Activated naive CD4-positive, alpha-beta T cell treated with anti-CD3 and anti-CD28 coated beads for 36 hours (primary cell): Measurements from ENCODE around the gene ZNF792. TPM values are rescaled to one million over a fixed set of nuclear protein-coding genes. Genes with fewer than 3 reads are reported as not detected.
"Not testable (repeated sequence)": the region's sequence is repeated elsewhere in the genome, so short reads cannot be mapped to it uniquely, and the experiment has no call there.

Experiments
- CTCF ChIA-PET: fragments of 350-600 bp; sonication (Branson Sonifier 250); formaldehyde crosslinking; loops from one replicate; lab custom pipeline; 2021; ENCODE audit warnings: antibody characterized with exemption; lab: Charles Lee
- DNase-seq: peaks from one replicate; pipeline ENCODE4 v3.0.0-alpha.2; 2020
- H3K27ac Mint-ChIP-seq: one replicate; pipeline ENCODE4 v1.8.0; 2021; ENCODE audit warnings: mild to moderate bottlenecking, mixed read lengths
- H3K27me3 Mint-ChIP-seq: one replicate; pipeline ENCODE4 v1.8.0; 2021; ENCODE audit warnings: low read depth, mixed read lengths
- H3K36me3 Mint-ChIP-seq: one replicate; pipeline ENCODE4 v1.8.0; 2021; ENCODE audit warnings: low read depth, mixed read lengths
- H3K4me1 Mint-ChIP-seq: one replicate; pipeline ENCODE4 v1.8.0; 2021; ENCODE audit warnings: low read depth, mixed read lengths
- H3K4me3 Mint-ChIP-seq: one replicate; pipeline ENCODE4 v1.8.0; 2021; ENCODE audit warnings: mild to moderate bottlenecking, moderate library complexity, mixed read lengths
- H3K9me3 Mint-ChIP-seq: one replicate; pipeline ENCODE4 v1.8.0; 2021; ENCODE audit warnings: mixed read lengths
- intact Hi-C: fragments of 100-400 bp; cut with micrococcal nuclease; formaldehyde crosslinking; loops from one replicate; pipeline ENCODE4 v1.15.1; 2023
- total RNA-seq, 2 experiments: library from RNA; stranded (reverse); gene quantifications; one replicate each; pipeline ENCODE4 v1.2.3, GENCODE V29; 2021

Gene ZNF792
- total RNA-seq, 2 experiments from 2014 or later: 3.1 to 3.5 TPM

- no peak overlapping the region for H3K4me3 Mint-ChIP-seq
- intact Hi-C loops: no loop called here
- H3K4me1 Mint-ChIP-seq: no peaks in the 10 kb centered on the region
- no peak for DNase-seq
- CTCF ChIA-PET: no interaction called here
- H3K9me3 Mint-ChIP-seq: peaks cover 37% of the 10 kb centered on the region
- no peaks in the 10 kb centered on the region for H3K27me3 Mint-ChIP-seq
- H3K27ac Mint-ChIP-seq: no peak overlapping the region
- peaks cover 72% of the 10 kb centered on the region for H3K36me3 Mint-ChIP-seq
These were observed 25.1 kb downstream of the ZNF792 start for GRCh38 chr19:34938886-34939285.

DNA sequence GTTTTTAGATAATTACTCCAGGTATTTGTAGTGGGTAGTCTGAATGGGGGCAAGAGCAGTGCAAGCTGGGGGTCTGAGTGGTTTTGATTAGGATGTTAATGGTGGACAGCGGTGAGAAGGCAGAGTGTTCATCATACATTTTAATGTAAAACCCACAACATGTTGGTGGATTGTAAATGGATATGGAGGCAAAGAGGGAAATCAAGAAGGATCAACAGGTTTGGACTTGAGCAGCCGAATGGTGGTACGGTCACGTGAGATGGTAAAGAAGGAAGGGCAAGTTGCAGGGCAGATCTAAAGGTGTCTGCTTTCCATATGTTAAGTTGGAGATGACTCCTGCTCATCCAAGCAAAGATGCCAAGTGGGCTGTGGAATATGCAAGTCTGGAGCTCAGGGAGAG, 27.8 kb downstream of the ZNF792 start:
- peaks cover 16% of the 10 kb centered on the region for H3K9me3 Mint-ChIP-seq
- CTCF ChIA-PET: no interaction called here
- H3K4me1 Mint-ChIP-seq: no peaks in the 10 kb centered on the region
- peaks cover 62% of the 10 kb centered on the region for H3K36me3 Mint-ChIP-seq
- H3K4me3 Mint-ChIP-seq: no peak overlapping the region
- intact Hi-C loops: no loop called here
- H3K27ac Mint-ChIP-seq: no peak overlapping the region
- H3K27me3 Mint-ChIP-seq: no peaks in the 10 kb centered on the region
- DNase-seq: no peak

DNA sequence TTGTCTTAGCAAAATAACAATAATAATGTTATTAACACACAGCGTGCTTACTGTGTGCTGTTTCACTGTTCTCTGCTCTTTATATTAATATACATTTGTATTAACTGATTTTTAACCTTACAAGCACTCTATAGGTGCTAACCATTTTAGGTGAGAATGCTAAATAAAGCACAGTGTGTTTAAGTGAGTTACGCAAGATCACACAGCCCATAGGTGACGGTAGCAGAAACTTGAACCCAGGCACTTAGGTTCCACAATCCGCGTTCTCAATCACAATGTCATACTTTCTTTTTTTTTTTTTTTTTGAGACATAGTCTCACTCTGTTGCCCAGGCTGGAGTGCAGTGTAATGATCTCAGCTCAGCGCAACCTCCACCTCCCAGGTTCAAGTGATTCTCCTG, 31.5 kb downstream of the ZNF792 start:
- CTCF ChIA-PET: no interaction called here
- intact Hi-C loops: no loop called here
- Mint-ChIP-seq H3K4me3 (no peak overlapping the region), H3K27ac (no peak overlapping the region), H3K4me1 (peaks cover 7% of the 10 kb centered on the region), H3K36me3 (peaks cover 58% of the 10 kb centered on the region), H3K27me3 (no peaks in the 10 kb centered on the region), H3K9me3 (peaks cover 6% of the 10 kb centered on the region)
- DNase-seq: no peak

DNA sequence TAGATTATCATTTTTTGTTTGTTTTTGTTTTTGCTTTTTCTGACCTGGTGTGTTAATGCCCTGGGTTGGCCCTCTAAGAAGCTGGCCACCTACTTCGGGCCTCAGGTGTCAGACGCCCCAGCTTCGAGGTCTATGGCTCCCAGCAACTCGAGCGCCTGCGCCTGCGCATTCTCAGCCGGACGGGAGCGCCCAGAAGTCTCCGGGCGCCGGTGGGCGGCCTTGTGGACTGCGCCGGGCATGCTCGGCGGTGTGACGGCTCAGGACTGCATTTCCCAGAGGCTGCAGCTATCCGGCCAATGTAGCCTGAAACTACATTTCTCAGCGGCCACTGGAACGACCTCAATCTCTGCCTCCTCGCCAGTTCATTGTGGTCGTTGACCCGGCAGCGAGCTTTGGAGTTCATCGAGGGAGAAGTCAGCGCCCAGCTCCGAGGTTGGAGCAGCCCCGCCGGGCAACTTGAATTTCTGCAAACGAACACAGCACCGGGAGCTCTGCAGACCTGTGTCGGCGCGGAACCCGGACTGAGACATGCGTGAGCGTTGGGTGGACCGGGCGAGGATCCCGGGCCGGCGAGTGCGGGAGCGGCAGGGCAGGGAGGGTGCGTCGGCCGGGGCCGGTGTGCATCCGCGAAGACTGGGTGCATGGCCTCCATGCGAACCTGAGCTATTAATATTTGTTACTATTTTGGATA, 37.2 kb downstream of the ZNF792 start, which contains the start of gene ZNF30:
ZNF30 (plus strand) TSS at position 219 of the 691 bp plus-strand sequence. CDS start 3,045 bp downstream, outside the sequence.
- peaks cover 13% of the 10 kb centered on the region for H3K4me1 Mint-ChIP-seq
- peaks cover 20% of the 10 kb centered on the region for H3K36me3 Mint-ChIP-seq
- peak within 1 kb of the TSS; percentile 44 for H3K27ac Mint-ChIP-seq
- peak within 1 kb of the TSS; percentile 89 for H3K4me3 Mint-ChIP-seq
- H3K9me3 Mint-ChIP-seq: no peaks in the 10 kb centered on the region
- H3K27me3 Mint-ChIP-seq: no peaks in the 10 kb centered on the region
- intact Hi-C loops: loop anchor here (1.0 to 5.0 kb wide), 4 partner anchors 37 to 195 kb away; partner anchors contain the start of genes GRAMD1A, ZNF181, ZNF599 and ZNF792
- CTCF ChIA-PET: interaction anchor here (0.7 to 1.7 kb wide), 2 partner anchors 10 to 46 kb away, joined by 3 to 4 read pairs; no protein-coding TSS in a partner anchor
- peak; percentile 93 for DNase-seq

DNA sequence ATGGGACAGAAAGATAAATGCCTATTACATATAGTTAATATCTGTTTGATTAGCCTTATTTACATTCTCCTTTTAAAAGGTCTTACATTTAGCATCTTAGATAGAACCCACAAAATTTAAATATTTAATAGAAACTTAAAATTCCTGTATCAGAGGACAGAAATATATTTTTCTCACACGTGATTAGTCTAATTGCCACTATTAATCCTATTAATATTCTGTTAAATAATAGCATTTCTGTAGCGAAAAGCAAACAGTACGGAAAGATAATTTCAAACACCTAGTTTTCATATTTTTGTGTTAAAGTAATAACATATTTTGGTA, 37.7 kb downstream of the ZNF792 start:
- Mint-ChIP-seq H3K36me3 (peaks cover 15% of the 10 kb centered on the region), H3K4me3 (peak overlapping the region; percentile 89), H3K9me3 (no peaks in the 10 kb centered on the region), H3K27ac (no peak overlapping the region), H3K4me1 (peaks cover 13% of the 10 kb centered on the region), H3K27me3 (no peaks in the 10 kb centered on the region)
- intact Hi-C loops: loop anchor here (1.0 to 5.0 kb wide), 4 partner anchors 38 to 194 kb away; partner anchors contain the start of genes GRAMD1A, ZNF181, ZNF599 and ZNF792
- no peak for DNase-seq
- CTCF ChIA-PET: interaction anchor here (1.7 kb wide), 1 partner anchor 46 kb away, joined by 4 read pairs; no protein-coding TSS in a partner anchor

- Mint-ChIP-seq H3K36me3 (peaks cover 13% of the 10 kb centered on the region), H3K4me1 (peaks cover 13% of the 10 kb centered on the region), H3K4me3 (no peak overlapping the region), H3K27me3 (no peaks in the 10 kb centered on the region), H3K9me3 (peaks cover 2% of the 10 kb centered on the region), H3K27ac (no peak overlapping the region)
- intact Hi-C loops: loop anchor here (5.0 kb wide), 2 partner anchors 77 to 193 kb away; partner anchors contain the start of genes GRAMD1A and ZNF181
- DNase-seq: no peak
- CTCF ChIA-PET: no interaction called here
These were observed 38.7 kb downstream of the ZNF792 start for GRCh38 chr19:34925278-34925855.

- H3K4me3 Mint-ChIP-seq, DNase-seq, H3K36me3 Mint-ChIP-seq, H3K4me1 Mint-ChIP-seq, intact Hi-C loops, H3K27ac Mint-ChIP-seq, H3K27me3 Mint-ChIP-seq: not testable (repeated sequence)
- peaks cover 19% of the 10 kb centered on the region for H3K9me3 Mint-ChIP-seq
- CTCF ChIA-PET: interaction anchor here (0.6 kb wide), 1 partner anchor 785 kb away, joined by 3 read pairs; no protein-coding TSS in a partner anchor
These were observed 43.8 kb downstream of the ZNF792 start for GRCh38 chr19:34920090-34920786.

- Mint-ChIP-seq H3K9me3 (peaks cover 19% of the 10 kb centered on the region), H3K27ac (no peak overlapping the region), H3K27me3 (no peaks in the 10 kb centered on the region), H3K4me1 (no peaks in the 10 kb centered on the region), H3K4me3 (no peak overlapping the region), H3K36me3 (no peaks in the 10 kb centered on the region)
- no peak for DNase-seq
- intact Hi-C loops: no loop called here
- CTCF ChIA-PET: no interaction called here
These were observed 45.8 kb downstream of the ZNF792 start for GRCh38 chr19:34918190-34918589.

- DNase-seq, H3K36me3 Mint-ChIP-seq, H3K27me3 Mint-ChIP-seq, CTCF ChIA-PET, H3K4me3 Mint-ChIP-seq, intact Hi-C loops, H3K4me1 Mint-ChIP-seq, H3K27ac Mint-ChIP-seq: not testable (repeated sequence)
- H3K9me3 Mint-ChIP-seq: peaks cover 19% of the 10 kb centered on the region
These were observed 46.9 kb downstream of the ZNF792 start for GRCh38 chr19:34917144-34917543.

DNA sequence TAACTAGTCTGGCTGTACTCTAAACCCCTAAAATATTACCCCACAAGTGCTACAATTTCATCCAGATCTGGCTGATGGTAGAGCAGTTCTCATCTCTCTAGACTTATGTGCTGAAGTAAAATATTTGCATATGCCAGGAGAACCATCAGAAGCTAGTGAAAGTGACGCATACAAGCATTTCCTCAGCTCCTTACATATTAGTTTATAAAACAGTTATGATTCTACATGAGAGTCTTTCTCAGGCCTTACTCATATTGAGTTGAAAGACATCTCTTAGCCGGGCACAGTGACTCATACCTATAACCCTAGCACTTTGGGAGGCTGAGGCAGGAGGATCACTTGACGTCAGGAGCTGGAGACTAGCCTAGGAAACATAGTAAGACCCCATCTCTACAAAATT, 53.3 kb downstream of the ZNF792 start:
- Mint-ChIP-seq H3K27me3 (peaks cover 19% of the 10 kb centered on the region), H3K4me1 (peaks cover under 1% of the 10 kb centered on the region), H3K36me3 (no peaks in the 10 kb centered on the region), H3K9me3 (no peaks in the 10 kb centered on the region), H3K27ac (no peak overlapping the region), H3K4me3 (no peak overlapping the region)
- intact Hi-C loops: no loop called here
- CTCF ChIA-PET: no interaction called here
- no peak for DNase-seq
